ENCODE measurements around the gene MTF2.

- TF ChIP-seq CTCF (IDR thresholded peaks at IDR 0.05; ENCODE audit: low read depth, low read length): no peak
- TF ChIP-seq POLR2A (IDR thresholded peaks at IDR 0.05; ENCODE audit: extremely low read depth, insufficient read length): no peak
- no peak for TF ChIP-seq MYC (IDR thresholded peaks at IDR 0.05; ENCODE audit: low read depth, low read length)
- TF ChIP-seq MAX (IDR thresholded peaks at IDR 0.05; ENCODE audit: low read depth, low read length): no peak
These were observed 57.4 kb downstream of the MTF2 start for GRCh38 chr1:93136445-93136844.

All from NB4 (cell line).